Thymus (tissue), 14 donors: ENCODE measurements around the gene POC1B. TPM values are rescaled to one million over a fixed set of nuclear protein-coding genes. Genes with fewer than 3 reads are reported as not detected.

Experiments used
- DNase-seq, 9 donors: peaks; one replicate each; pipeline ENCODE4 v3.0.0-alpha.2; 2013; ENCODE audit warnings: low spot score in 9 of 9, low read depth in 6 of 9, missing footprints in 1 of 9
- H3K27ac ChIP-seq, 2 donors: one replicate each; pipeline ENCODE4 v1.5.1; 2013; ENCODE audit warnings: control low read depth in 1 of 2, low read depth in 1 of 2, low read length in 1 of 2, mild to moderate bottlenecking in 1 of 2, moderate library complexity in 1 of 2
- H3K27me3 ChIP-seq, 2 donors: one replicate each; pipeline ENCODE4 v1.5.1; 2013; ENCODE audit warnings: low read length in 1 of 2; ENCODE audit not compliant: control insufficient read depth in 2 of 2, insufficient read depth in 1 of 2
- H3K36me3 ChIP-seq, 2 donors: one replicate each; pipeline ENCODE4 v1.5.1; 2013; ENCODE audit warnings: low read length in 1 of 2, mild to moderate bottlenecking in 1 of 2, moderate library complexity in 1 of 2; ENCODE audit not compliant: control insufficient read depth in 2 of 2, insufficient read depth in 2 of 2
- H3K4me1 ChIP-seq, 2 donors: one replicate each; pipeline ENCODE4 v1.5.1; 2013; ENCODE audit warnings: low read length in 2 of 2; ENCODE audit not compliant: control insufficient read depth in 2 of 2, insufficient read depth in 2 of 2
- H3K4me3 ChIP-seq, 2 donors: one replicate each; pipeline ENCODE4 v1.5.1; 2013; ENCODE audit warnings: low read length in 2 of 2, control low read depth in 1 of 2, mild to moderate bottlenecking in 1 of 2
- H3K9me3 ChIP-seq, 2 donors: one replicate each; pipeline ENCODE4 v1.5.1; 2013; ENCODE audit warnings: low read length in 1 of 2, mild to moderate bottlenecking in 1 of 2; ENCODE audit not compliant: control insufficient read depth in 2 of 2, insufficient read depth in 1 of 2
- WGBS: extraction: QIAGEN DNeasy Blood & Tissue Kit; methylation state at CpG from one replicate; pipeline ENCODE4 v1.1.7; 2013; 5-methylcytosine and 5-hydroxymethylcytosine counted together
- long read RNA-seq, 10 donors: transcript quantifications; one replicate each; lab custom pipeline, GENCODE V29; 2026
- polyA plus RNA-seq: library from polyadenylated mRNA; stranded (reverse); fragments of 200-250 nt; gene quantifications from one replicate; pipeline ENCODE4 v1.2.3, GENCODE V29; 2013
- total RNA-seq: library from RNA; stranded (reverse); fragments of 120-200 nt; gene quantifications from one replicate; pipeline ENCODE4 v1.2.4, GENCODE V29; 2013
- donor health status: healthy.

POC1B gene
- total RNA-seq (17.1 TPM), polyA plus RNA-seq (12.2 TPM)
- long read RNA-seq, donor 1, result 0 reads
- long read RNA-seq, donor 2, result 0 reads
- long read RNA-seq, donor 3, full-length matches to known transcripts, result 3 of 3 reads
- long read RNA-seq, donor 3, partial matches to known transcripts, result 0 of 3 reads
- long read RNA-seq, donor 3, other reads (novel, unspliced or antisense), result 0 of 3 reads
- long read RNA-seq, donor 4, result 0 reads
- long read RNA-seq, donor 5, full-length matches to known transcripts, result 2 of 2 reads
- long read RNA-seq, donor 5, partial matches to known transcripts, result 0 of 2 reads
- long read RNA-seq, donor 5, other reads (novel, unspliced or antisense), result 0 of 2 reads
- long read RNA-seq, donor 6, full-length matches to known transcripts, result 3 of 3 reads
- long read RNA-seq, donor 6, partial matches to known transcripts, result 0 of 3 reads
- long read RNA-seq, donor 6, other reads (novel, unspliced or antisense), result 0 of 3 reads
- long read RNA-seq, donor 7, partial matches to known transcripts, result 0 of 2 reads
- long read RNA-seq, donor 7, other reads (novel, unspliced or antisense), result 0 of 2 reads
- long read RNA-seq, donor 8, partial matches to known transcripts, result 0 of 1 reads
- long read RNA-seq, donor 8, other reads (novel, unspliced or antisense), result 0 of 1 reads
- long read RNA-seq, donor 9, partial matches to known transcripts, result 0 of 1 reads
- long read RNA-seq, donor 9, other reads (novel, unspliced or antisense), result 0 of 1 reads
- long read RNA-seq, donor 10, partial matches to known transcripts, result 0 of 1 reads
- long read RNA-seq, donor 10, other reads (novel, unspliced or antisense), result 0 of 1 reads

GRCh38 chr12:89525824-89526770 is at the start of gene POC1B:
TSS of gene POC1B (minus strand) at chr12:89526047. CDS start at chr12:89525895, 152 bp downstream.
- Histone ChIP-seq H3K27ac (peak within 1 kb of the TSS; percentile 77 to 79), H3K36me3 (peaks cover 5 to 9% of the 10 kb centered on the region in 2 donors), H3K9me3 (no peaks in the 10 kb centered on the region), H3K27me3 (no peaks in the 10 kb centered on the region), H3K4me1 (peaks cover 5 to 6% of the 10 kb centered on the region in 2 donors), H3K4me3 (peak within 1 kb of the TSS; percentile 86 to 98)
- DNase-seq, result peak; percentile 37 to 84 (median 59)
- 3% methylated on average over 39 of the region's 39 CpGs for WGBS

- 93% methylated on average over 1 of the region's 1 CpG for WGBS
- H3K27me3 ChIP-seq, result no peaks in the 10 kb centered on the region
These were observed 49.5 kb upstream of the POC1B start for GRCh38 chr12:89575374-89575773.

GRCh38 chr12:89574736-89575208 is 48.9 kb upstream of the POC1B start:
- WGBS, result 21% methylated on average over 2 of the region's 2 CpGs
- H3K4me1 ChIP-seq, result no peaks in the 10 kb centered on the region
- H3K27me3 ChIP-seq, result no peaks in the 10 kb centered on the region
- DNase-seq, result no peak
- H3K36me3 ChIP-seq, result no peaks in the 10 kb centered on the region
- no peak overlapping the region for H3K27ac ChIP-seq
- no peaks in the 10 kb centered on the region for H3K9me3 ChIP-seq
- H3K4me3 ChIP-seq, result no peak overlapping the region

More at GRCh38 chr12:89575374-89575773, 49.5 kb upstream of the POC1B start:
- no peaks in the 10 kb centered on the region for H3K36me3 ChIP-seq
- no peak overlapping the region for H3K27ac ChIP-seq
- no peaks in the 10 kb centered on the region for H3K4me1 ChIP-seq
- H3K4me3 ChIP-seq, result no peak overlapping the region
- H3K9me3 ChIP-seq, result no peaks in the 10 kb centered on the region
- no peak for DNase-seq

- no peaks in the 10 kb centered on the region for H3K36me3 ChIP-seq
- no peaks in the 10 kb centered on the region for H3K27me3 ChIP-seq
- no peak for DNase-seq
- H3K4me1 ChIP-seq, result no peaks in the 10 kb centered on the region
- H3K4me3 ChIP-seq, result no peak overlapping the region
- WGBS, result 95% methylated on average over 5 of the region's 5 CpGs
- no peaks in the 10 kb centered on the region for H3K9me3 ChIP-seq
- H3K27ac ChIP-seq, result no peak overlapping the region
These were observed 47.4 kb upstream of the POC1B start for GRCh38 chr12:89573051-89573810.

- WGBS, result 99% methylated on average over 4 of the region's 4 CpGs
- Histone ChIP-seq H3K4me1 (no peaks in the 10 kb centered on the region), H3K27ac (no peak overlapping the region), H3K27me3 (no peaks in the 10 kb centered on the region), H3K9me3 (no peaks in the 10 kb centered on the region), H3K4me3 (no peak overlapping the region), H3K36me3 (no peaks in the 10 kb centered on the region)
- no peak for DNase-seq
These were observed 45.8 kb upstream of the POC1B start for GRCh38 chr12:89571491-89572195.

- H3K36me3 ChIP-seq, result no peaks in the 10 kb centered on the region
- WGBS, result 96% methylated on average over 5 of the region's 5 CpGs
- H3K27ac ChIP-seq, result no peak overlapping the region
- no peak overlapping the region for H3K4me3 ChIP-seq
- DNase-seq, result no peak
- no peaks in the 10 kb centered on the region for H3K9me3 ChIP-seq
- no peaks in the 10 kb centered on the region for H3K27me3 ChIP-seq
- no peaks in the 10 kb centered on the region for H3K4me1 ChIP-seq
These were observed 42.6 kb upstream of the POC1B start for GRCh38 chr12:89568484-89568883.

GRCh38 chr12:89567691-89568239 is 41.9 kb upstream of the POC1B start:
- no peak for DNase-seq
- Histone ChIP-seq H3K36me3 (no peaks in the 10 kb centered on the region), H3K27me3 (no peaks in the 10 kb centered on the region), H3K27ac (no peak overlapping the region), H3K4me1 (no peaks in the 10 kb centered on the region), H3K4me3 (no peak overlapping the region), H3K9me3 (no peaks in the 10 kb centered on the region)
- WGBS, result 93% methylated on average over 3 of the region's 3 CpGs
